B cell (primary cell): ENCODE measurements around the gene MEF2B. TPM values are rescaled to one million over a fixed set of nuclear protein-coding genes. Genes with fewer than 3 reads are reported as not detected.

Experiments used
- ATAC-seq: fragments of 200-7000 bp; cut with Tn5 transposase; one replicate; pipeline ENCODE4 v1.10.0; 2021; ENCODE audit warnings: low read depth, mild to moderate bottlenecking, moderate number of reproducible peaks, moderate library complexity
- CTCF ChIA-PET: fragments of 350-600 bp; sonication (Branson Sonifier 250); formaldehyde crosslinking; loops from one replicate; lab custom pipeline; 2021; ENCODE audit warnings: antibody characterized with exemption, inconsistent platforms; lab: Charles Lee
- POLR2A ChIA-PET: fragments of 350-600 bp; sonication (Branson Sonifier 250); formaldehyde crosslinking; loops from one replicate; lab custom pipeline; 2021; ENCODE audit warnings: antibody characterized with exemption; lab: Charles Lee
- DNase-seq: peaks from one replicate; pipeline ENCODE4 v3.0.0; 2013
- H2AFZ ChIP-seq: 2 replicates; pipeline ENCODE4 v1.6.1; 2012; ENCODE audit warnings: mild to moderate bottlenecking, low read depth, low read length; ENCODE audit not compliant: insufficient read depth, poor library complexity, severe bottlenecking
- H3K27ac ChIP-seq, 2 donors: 1 replicate in 1 of 2; 2 replicates in 1 of 2; pipeline ENCODE4 v1.5.1; 2012 to 2013; ENCODE audit warnings: low read length in 2 of 2, mild to moderate bottlenecking in 2 of 2, moderate library complexity in 1 of 2
- H3K27me3 ChIP-seq, 4 experiments: fragments of 200-600 bp in 1 of 4; sonication (generic) in 1 of 4; replicated peaks in 1 of 4; 1 replicate in 2 of 4; 2 replicates in 2 of 4; pipeline versions ENCODE4 v1.6.1 to v1.7.0; 2013 to 2016; ENCODE audit warnings: low read length in 3 of 4, mild to moderate bottlenecking in 2 of 4, mixed read lengths in 1 of 4, moderate library complexity in 1 of 4; ENCODE audit not compliant: insufficient read depth in 4 of 4, control insufficient read depth in 3 of 4; ENCODE audit errors: control extremely low read depth in 1 of 4
- H3K36me3 ChIP-seq, 2 experiments: replicated peaks in 1 of 2; 1 replicate in 1 of 2; 2 replicates in 1 of 2; pipeline versions ENCODE4 v1.6.1 to v1.7.1; 2013; ENCODE audit warnings: low read length in 1 of 2; ENCODE audit not compliant: insufficient read depth in 2 of 2, control insufficient read depth in 1 of 2; ENCODE audit errors: control extremely low read depth in 1 of 2, extremely low read depth in 1 of 2
- H3K4me1 ChIP-seq, 2 donors: fragments of 200-600 bp in 1 of 2; sonication (generic) in 1 of 2; 1 replicate in 1 of 2; 2 replicates in 1 of 2; pipeline versions ENCODE4 v1.5.1 to v1.6.1; 2013 to 2017; ENCODE audit warnings: low read length in 2 of 2; ENCODE audit not compliant: control insufficient read depth in 2 of 2, insufficient read depth in 2 of 2
- H3K4me2 ChIP-seq: replicated peaks from 2 replicates; pipeline ENCODE3; 2012; ENCODE audit warnings: mild to moderate bottlenecking, low read depth, low read length; ENCODE audit not compliant: poor library complexity, severe bottlenecking
- H3K4me3 ChIP-seq, 5 experiments: fragments of 200-600 bp in 1 of 5; sonication (generic) in 1 of 5; 1 replicate in 3 of 5; 2 replicates in 2 of 5; pipeline versions ENCODE4 v1.5.1 to v1.7.0; 2011 to 2016; ENCODE audit warnings: low read length in 4 of 5, mild to moderate bottlenecking in 4 of 5, low read depth in 2 of 5, control low read depth in 1 of 5, moderate library complexity in 1 of 5; ENCODE audit not compliant: insufficient read depth in 1 of 5; ENCODE audit errors: control extremely low read depth in 1 of 5, extremely low read depth in 1 of 5
- H3K79me2 ChIP-seq: fragments of 200-600 bp; sonication (generic); one replicate; pipeline ENCODE4 v1.6.0; 2016; ENCODE audit warnings: low read length; ENCODE audit not compliant: control insufficient read depth, insufficient read depth
- H3K9ac ChIP-seq: fragments of 200-600 bp; sonication (generic); 2 replicates; pipeline ENCODE4 v1.6.1; 2017; ENCODE audit warnings: mild to moderate bottlenecking, low read length, moderate library complexity
- H3K9me3 ChIP-seq, 3 donors: one replicate each; pipeline versions ENCODE4 v1.6.1 to v1.7.1; 2013; ENCODE audit warnings: low read length in 2 of 3; ENCODE audit not compliant: control insufficient read depth in 2 of 3, insufficient read depth in 1 of 3; ENCODE audit errors: control extremely low read depth in 1 of 3
- H4K20me1 ChIP-seq: 2 replicates; pipeline ENCODE4 v1.6.0; 2012; ENCODE audit warnings: mild to moderate bottlenecking, low read length; ENCODE audit not compliant: insufficient read depth, control insufficient read depth, poor library complexity, severe bottlenecking
- H3K27ac Mint-ChIP-seq: one replicate; pipeline ENCODE4 v1.8.0; 2021; ENCODE audit warnings: mixed read lengths
- H3K27me3 Mint-ChIP-seq: one replicate; pipeline ENCODE4 v1.8.0; 2021; ENCODE audit warnings: mixed read lengths
- H3K4me1 Mint-ChIP-seq: one replicate; pipeline ENCODE4 v1.8.0; 2021; ENCODE audit warnings: mixed read lengths
- H3K4me3 Mint-ChIP-seq: one replicate; pipeline ENCODE4 v1.8.0; 2021; ENCODE audit warnings: mixed read lengths
- H3K9me3 Mint-ChIP-seq: one replicate; pipeline ENCODE4 v1.8.0; 2022; ENCODE audit warnings: mixed read lengths; ENCODE audit not compliant: insufficient read depth
- EZH2 ChIP-seq: IDR thresholded peaks from 2 replicates; pipeline ENCODE4 v1.6.1; 2012; ENCODE audit warnings: borderline replicate concordance, low read depth, mild to moderate bottlenecking, moderate library complexity, low read length; ENCODE audit not compliant: insufficient read depth, poor library complexity, severe bottlenecking
- WGBS: methylation state at CpG from one replicate; pipeline ENCODE4 v1.1.5; 2013; ENCODE audit warnings: missing lambda C conversion rate; ENCODE audit not compliant: insufficient coverage; 5-methylcytosine and 5-hydroxymethylcytosine counted together
- intact Hi-C: fragments of 100-400 bp; cut with micrococcal nuclease; formaldehyde crosslinking; loops from one replicate; pipeline ENCODE4 v1.10.0; 2022
- polyA plus RNA-seq: library from polyadenylated mRNA; depleted of rRNA; stranded (reverse); fragments of >200 nt; gene quantifications from 2 replicates; pipeline ENCODE4 v1.2.3, GENCODE V29; 2012
- total RNA-seq, 2 donors: library from RNA; stranded (reverse); fragments of 120-200 nt in 1 of 2; gene quantifications; 1 replicate in 1 of 2; 2 replicates in 1 of 2; pipeline versions ENCODE4 v1.2.3 to v1.2.4, GENCODE V29; 2013 to 2022
- TF ChIP-seq, protein P1 (sequence below): fragments of 200-600 bp; IDR thresholded peaks from one replicate; pipeline ENCODE4 v1.8.0; 2022; ENCODE audit warnings: antibody characterized with exemption, mild to moderate bottlenecking

The MEF2B gene
- total and polyA plus RNA-seq, 2 donors (not counting 1 experiment from before 2014, with no cell fraction given): 4.6 to 5.5 TPM

DNA sequence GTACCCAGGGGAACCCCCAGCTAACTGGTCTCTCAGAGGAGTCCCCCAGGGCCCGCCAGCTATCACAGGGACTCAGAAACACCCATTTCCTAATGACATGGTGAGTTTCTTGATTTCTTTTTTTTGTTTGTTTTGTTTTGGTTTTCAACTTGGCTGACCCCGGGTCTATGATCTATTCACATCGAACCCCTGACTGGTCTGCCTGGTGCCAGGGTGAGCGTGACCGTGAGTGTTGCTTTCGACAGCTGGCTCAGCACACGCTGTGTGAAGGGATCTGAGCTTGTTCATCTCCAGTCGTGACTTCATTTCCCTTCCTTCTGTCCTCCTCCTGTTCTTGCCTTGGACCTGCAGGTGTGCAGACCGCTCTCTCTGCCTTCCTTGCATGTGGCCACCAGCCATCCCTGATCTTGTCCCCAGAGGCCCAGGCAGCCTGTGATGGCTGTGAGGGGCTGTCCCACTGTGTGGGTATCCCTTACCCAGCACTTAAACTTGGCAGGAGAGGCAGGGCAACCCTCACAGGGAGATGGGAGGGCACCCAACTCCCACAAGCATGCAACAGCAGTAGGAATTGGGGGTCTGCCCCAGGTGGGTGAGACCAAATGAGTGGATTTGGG lies 58.0 kb downstream of the MEF2B start:
- 22% methylated on average over 8 of the region's 9 CpGs for WGBS
- Histone ChIP-seq H3K36me3 (peaks cover 0 to 16% of the 10 kb centered on the region in 2 experiments), H3K4me1 (peaks cover 0 to 15% of the 10 kb centered on the region in 2 donors), H3K9me3 (no peaks in the 10 kb centered on the region), H2AFZ (no peak overlapping the region), H3K27ac (no peak overlapping the region), H3K4me3 (no peak overlapping the region), H4K20me1 (no peaks in the 10 kb centered on the region), H3K79me2 (no peaks in the 10 kb centered on the region), H3K4me2 (no peak overlapping the region), H3K9ac (no peak overlapping the region), H3K27me3 (no peaks in the 10 kb centered on the region)
- Mint-ChIP-seq H3K4me1 (peaks cover 19% of the 10 kb centered on the region), H3K9me3 (no peaks in the 10 kb centered on the region), H3K27me3 (no peaks in the 10 kb centered on the region), H3K27ac (no peak overlapping the region), H3K4me3 (no peak overlapping the region)
- ChIA-PET CTCF (no interaction called here), POLR2A (no interaction called here)
- no peak for TF ChIP-seq EZH2
- TF ChIP-seq, protein P1, sequence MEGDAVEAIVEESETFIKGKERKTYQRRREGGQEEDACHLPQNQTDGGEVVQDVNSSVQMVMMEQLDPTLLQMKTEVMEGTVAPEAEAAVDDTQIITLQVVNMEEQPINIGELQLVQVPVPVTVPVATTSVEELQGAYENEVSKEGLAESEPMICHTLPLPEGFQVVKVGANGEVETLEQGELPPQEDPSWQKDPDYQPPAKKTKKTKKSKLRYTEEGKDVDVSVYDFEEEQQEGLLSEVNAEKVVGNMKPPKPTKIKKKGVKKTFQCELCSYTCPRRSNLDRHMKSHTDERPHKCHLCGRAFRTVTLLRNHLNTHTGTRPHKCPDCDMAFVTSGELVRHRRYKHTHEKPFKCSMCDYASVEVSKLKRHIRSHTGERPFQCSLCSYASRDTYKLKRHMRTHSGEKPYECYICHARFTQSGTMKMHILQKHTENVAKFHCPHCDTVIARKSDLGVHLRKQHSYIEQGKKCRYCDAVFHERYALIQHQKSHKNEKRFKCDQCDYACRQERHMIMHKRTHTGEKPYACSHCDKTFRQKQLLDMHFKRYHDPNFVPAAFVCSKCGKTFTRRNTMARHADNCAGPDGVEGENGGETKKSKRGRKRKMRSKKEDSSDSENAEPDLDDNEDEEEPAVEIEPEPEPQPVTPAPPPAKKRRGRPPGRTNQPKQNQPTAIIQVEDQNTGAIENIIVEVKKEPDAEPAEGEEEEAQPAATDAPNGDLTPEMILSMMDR: no peak
- intact Hi-C loops: no loop called here
- DNase-seq: no peak
- ATAC-seq: no peak

GRCh38 chr19:19111136-19111835 lies 58.8 kb downstream of the MEF2B start:
- H3K4me1 Mint-ChIP-seq: peaks cover 19% of the 10 kb centered on the region
- no peak for TF ChIP-seq EZH2
- TF ChIP-seq, protein P1: no peak
- no peak overlapping the region for H3K4me3 ChIP-seq
- H3K27ac Mint-ChIP-seq: peak overlapping the region; percentile 50
- no peaks in the 10 kb centered on the region for H3K79me2 ChIP-seq
- no peak overlapping the region for H3K27ac ChIP-seq
- intact Hi-C loops: no loop called here
- H3K4me2 ChIP-seq: no peak overlapping the region
- H3K4me3 Mint-ChIP-seq: peak overlapping the region; percentile 34
- peaks cover 0 to 15% of the 10 kb centered on the region in 2 donors for H3K4me1 ChIP-seq
- POLR2A ChIA-PET: no interaction called here
- no peak overlapping the region for H2AFZ ChIP-seq
- DNase-seq: no peak
- H4K20me1 ChIP-seq: no peaks in the 10 kb centered on the region
- no peaks in the 10 kb centered on the region for H3K9me3 ChIP-seq
- CTCF ChIA-PET: interaction anchor here (1.3 kb wide), 1 partner anchor 57 kb away, joined by 3 read pairs; no protein-coding TSS in a partner anchor
- no peak for ATAC-seq
- H3K27me3 Mint-ChIP-seq: no peaks in the 10 kb centered on the region
- 87% methylated on average over 15 of the region's 15 CpGs for WGBS
- H3K9me3 Mint-ChIP-seq: no peaks in the 10 kb centered on the region
- H3K27me3 ChIP-seq: no peaks in the 10 kb centered on the region
- peaks cover 0 to 20% of the 10 kb centered on the region in 2 experiments for H3K36me3 ChIP-seq
- H3K9ac ChIP-seq: no peak overlapping the region
